Lower leg skin (tissue), 3 donors: Measurements from ENCODE around the gene NELFB.

ENCODE experiments used
- CTCF ChIP-seq, 3 donors: fragments of 450-650 bp; IDR thresholded peaks; one replicate each; pipeline ENCODE4 v1.5.1; 2016; ENCODE audit warnings: antibody characterized with exemption in 3 of 3, mild to moderate bottlenecking in 3 of 3, moderate library complexity in 2 of 3
- POLR2A ChIP-seq, 2 donors: fragments of 450-650 bp; IDR thresholded peaks; one replicate each; pipeline ENCODE4 v1.6.1; 2016 to 2017; ENCODE audit warnings: antibody characterized with exemption in 2 of 2, mild to moderate bottlenecking in 1 of 2, moderate library complexity in 1 of 2

- TF ChIP-seq POLR2A (IDR thresholded peaks at IDR 0.05) (no peak), CTCF (IDR thresholded peaks at IDR 0.05) (no peak)
These were observed at the start of gene NELFB for GRCh38 chr9:137254624-137255447.
